CD4-positive, alpha-beta T cell treated with Interleukin-6 for 4 hours (primary cell): ENCODE measurements around the gene MFN1.
A peak's percentile ranks its signal among the peaks of the same experiment; 100 is the strongest.
"Not testable (repeated sequence)": the region's sequence is repeated elsewhere in the genome, so short reads cannot be mapped to it uniquely, and the experiment has no call there.

Source experiments
- DNase-seq: peaks from one replicate; pipeline ENCODE4 v3.0.0-alpha.2; 2020; ENCODE audit warnings: mixed read lengths

Gene MFN1

GRCh38 chr3:179347345-179348194, at the start of gene MFN1:
Gene MFN1 (plus strand): TSS chr3:179347709. CDS start chr3:179348852, 1,143 bp downstream.
- DNase-seq, result peak; percentile 93

DNA sequence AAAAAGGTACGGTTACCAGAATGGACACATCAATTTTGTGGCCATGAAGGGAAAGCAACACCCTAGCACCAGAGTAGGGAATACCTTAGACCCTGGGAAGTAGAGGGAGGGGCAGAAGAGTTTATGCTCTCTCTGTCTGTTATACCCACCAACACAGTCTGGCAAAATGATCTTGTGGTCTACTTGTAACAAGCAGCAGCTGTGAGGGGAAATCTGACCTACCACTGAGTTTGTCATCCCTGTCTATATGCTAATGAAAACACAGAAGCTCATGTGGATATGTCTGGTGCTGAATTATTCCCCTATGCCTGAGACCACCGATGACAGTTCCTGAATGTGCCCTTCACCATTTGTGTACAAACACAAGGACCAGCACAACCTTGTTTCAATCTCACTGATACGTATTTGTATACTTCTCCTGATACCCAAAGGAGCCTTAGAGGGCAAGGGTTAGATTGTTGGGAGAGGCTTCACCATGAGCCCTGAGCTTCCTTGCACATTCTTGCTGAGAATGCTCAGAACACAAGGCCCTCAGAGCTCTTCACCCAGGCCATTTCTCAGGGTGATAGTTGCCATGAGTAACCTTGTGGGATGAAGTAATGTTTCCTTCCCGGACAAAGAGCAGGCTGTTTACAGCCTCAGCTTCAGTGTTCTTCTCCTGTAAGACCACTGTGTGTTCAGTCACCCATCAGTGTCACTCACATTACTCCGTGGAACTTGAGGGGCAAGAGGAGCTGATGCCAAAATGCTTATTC, 49.4 kb upstream of the MFN1 start:
- DNase-seq, result no peak

DNA sequence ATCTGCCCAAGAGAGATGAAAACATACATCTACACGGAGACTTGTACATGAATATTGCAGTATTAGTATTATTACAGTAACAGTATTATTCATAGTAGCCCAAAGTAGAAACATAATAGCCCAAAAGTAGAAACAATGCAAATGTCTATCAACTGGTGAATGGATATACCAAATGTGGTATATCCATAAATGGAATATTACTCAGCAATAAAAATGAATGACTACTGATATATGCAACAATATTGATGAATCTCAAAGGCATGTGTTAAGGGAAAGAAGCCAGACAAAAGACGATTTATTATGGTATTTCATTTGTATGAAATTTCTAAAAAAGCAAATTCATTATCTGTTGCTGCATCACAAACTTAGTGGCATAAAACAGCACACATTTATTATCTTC, 48.2 kb upstream of the MFN1 start:
- DNase-seq, result no peak

DNA sequence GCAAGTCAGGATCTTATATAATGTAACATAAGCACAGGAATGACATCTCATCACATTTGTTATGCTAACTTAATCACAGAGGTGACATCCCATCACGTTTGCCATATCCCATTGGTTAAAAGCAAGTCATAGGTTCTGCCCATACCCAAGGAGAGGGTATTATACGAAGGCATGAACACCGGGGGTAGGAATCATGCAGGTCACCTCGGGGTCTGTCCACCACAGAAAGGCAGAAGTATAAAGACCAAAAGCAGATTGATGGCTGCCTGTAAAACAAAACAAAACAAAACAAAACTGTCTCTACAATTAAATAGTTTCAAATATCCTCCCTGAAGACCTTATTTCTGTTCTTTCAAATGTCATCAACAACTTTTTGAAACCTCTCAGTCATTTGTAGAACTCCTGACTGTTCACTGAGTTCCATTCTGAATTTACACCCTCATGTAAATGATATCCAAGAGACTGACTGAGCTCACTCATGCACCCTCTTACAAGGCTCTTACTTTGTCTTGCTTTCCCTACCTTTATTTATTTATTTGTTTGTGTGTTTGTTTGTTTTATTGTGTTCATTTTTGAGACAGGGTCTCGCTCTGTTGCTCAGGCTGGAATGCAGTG, 47.4 kb upstream of the MFN1 start:
- DNase-seq, result no peak

GRCh38 chr3:179301645-179302044, 45.9 kb upstream of the MFN1 start:
- no peak for DNase-seq

GRCh38 chr3:179302111-179302510, 45.4 kb upstream of the MFN1 start:
- no peak for DNase-seq

- no peak for DNase-seq
These were observed 42.9 kb upstream of the MFN1 start for GRCh38 chr3:179304605-179305004.

DNA sequence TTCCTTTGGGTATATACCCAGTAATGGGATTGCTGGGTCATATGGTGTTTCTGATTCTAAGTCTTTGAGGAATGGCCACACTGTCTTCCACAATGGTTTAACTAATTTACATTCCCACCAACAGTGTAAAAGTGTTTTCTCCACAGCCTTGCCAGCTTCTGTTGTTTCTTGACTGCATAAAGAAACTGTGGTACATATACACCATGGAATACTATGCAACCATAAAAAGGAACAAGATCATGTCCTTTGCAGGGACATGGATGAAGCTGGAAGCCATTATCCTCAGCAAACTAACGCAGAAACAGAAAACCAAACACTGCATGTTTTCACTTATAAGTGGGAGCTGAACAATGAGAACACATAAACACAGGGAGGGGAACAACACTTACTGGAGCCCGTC, 40.1 kb upstream of the MFN1 start:
- DNase-seq, result not testable (repeated sequence)

GRCh38 chr3:179308001-179308400, 39.5 kb upstream of the MFN1 start:
- no peak for DNase-seq

DNA sequence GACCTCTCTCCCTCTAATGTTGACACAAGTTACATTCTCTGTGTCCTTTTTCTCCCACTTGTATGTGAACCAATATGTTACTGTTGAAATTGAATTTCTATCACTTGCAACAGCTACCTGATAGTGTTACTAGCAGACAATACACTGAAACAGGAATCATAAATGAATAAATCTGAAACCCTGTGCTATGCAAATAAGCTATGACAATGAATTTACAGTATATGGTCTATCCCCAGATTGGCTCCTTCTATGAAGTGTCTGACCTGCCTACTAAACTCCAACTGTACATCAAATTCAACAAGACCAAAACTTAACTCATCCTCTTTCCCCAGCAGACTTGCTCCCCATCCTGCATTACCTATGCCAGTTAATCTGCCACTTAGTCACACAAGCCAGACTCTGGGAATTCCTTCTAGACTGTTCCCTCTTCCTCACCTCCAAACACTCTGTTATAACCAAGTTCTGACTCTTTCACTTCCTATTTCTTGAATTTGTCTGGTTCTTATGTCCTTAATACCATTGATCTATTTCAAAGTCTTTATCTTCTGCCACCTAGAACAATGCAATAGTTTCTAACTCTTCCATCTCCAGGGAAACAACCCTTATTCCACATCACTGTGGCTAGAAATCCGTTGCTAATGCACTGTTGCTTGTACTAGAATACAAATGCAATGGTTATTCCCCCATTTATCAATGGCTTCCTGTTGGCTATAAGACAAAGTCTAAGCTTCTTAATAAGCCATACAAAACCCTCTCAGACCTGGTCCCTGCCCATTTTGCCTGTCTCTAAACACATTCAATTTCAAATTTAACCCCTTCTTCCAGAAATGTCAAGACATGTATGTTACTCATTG, 38.1 kb upstream of the MFN1 start:
- no peak for DNase-seq

GRCh38 chr3:179318876-179319275, 28.6 kb upstream of the MFN1 start:
- no peak for DNase-seq

DNA sequence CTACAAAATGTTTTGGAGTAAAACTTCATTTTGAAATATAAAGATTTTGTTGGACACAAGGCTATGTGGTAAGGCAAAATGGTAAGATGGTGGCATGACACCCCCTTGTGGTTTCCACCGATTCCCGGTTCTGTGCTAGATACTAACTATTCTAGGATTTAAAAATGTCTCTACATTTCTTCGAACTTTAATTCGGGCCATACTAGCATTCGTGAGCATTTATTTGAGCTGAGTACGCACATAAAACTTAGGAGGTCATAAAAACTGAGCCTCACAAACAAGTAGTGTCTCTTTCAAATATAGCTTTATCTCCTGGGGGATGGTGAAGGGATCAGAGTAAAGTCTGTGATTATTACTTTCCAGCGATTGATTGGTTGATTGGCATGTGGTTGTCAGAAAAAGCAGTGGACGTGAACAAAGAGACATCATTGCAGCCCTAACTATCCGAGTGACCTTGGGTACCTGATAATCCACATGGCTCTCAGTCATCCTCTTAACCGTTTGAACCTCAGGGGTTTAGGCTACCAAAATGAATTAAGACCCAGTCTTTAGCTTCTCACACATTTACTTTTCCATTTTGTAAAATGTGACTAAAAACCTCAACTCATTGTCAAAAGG, 25.7 kb upstream of the MFN1 start:
- DNase-seq, result peak; percentile 37

DNA sequence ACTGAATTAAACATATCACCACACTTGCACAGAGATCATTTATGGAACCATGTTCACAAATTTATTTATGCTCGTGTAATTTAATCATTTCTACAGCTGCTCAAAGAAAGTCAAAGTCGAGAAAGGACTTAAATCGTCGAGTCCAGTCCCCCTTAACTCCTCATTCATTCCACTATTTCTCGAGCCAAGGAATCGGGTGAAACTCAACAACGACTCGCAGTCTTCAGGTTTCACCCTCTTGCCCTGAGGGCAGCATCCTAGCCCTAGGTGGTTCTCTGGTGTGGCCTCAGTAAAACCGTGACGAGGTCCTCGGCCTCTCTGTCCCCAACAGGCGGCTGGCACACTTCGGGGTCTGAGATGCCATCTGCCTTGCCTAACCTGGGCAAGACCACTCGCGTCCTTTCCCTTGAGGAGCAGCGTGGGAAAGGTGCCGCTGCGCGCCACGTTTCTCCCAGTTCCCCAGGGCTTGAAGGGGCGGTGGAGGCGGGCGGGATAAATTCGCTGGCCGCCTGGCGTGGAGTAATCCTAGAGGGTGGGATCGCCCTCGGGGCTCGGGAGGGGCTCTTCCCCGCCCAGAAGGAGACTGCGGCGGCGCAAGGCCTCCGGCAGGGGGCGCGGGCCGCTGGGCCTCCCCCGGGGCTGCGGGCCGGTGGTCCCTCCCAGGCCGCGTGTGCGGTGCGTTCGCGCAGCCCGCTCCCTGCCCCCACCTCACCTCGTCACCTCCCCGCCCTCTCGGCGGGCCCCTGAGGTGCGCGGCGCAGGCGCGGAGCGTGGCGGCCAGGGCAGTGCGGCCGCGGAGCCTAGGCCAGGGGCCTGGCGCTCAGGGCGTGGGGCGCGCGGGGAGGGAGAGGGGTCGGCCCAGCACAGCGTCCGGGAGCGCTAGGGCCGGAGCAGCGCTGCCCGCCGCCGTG, 25.0 kb upstream of the MFN1 start, which contains the start of gene ZNF639:
ZNF639 (plus strand) TSS at position 746 of the 911 bp plus-strand sequence. CDS start 5,263 bp downstream, outside the sequence.
- DNase-seq, result peak; percentile 86

DNA sequence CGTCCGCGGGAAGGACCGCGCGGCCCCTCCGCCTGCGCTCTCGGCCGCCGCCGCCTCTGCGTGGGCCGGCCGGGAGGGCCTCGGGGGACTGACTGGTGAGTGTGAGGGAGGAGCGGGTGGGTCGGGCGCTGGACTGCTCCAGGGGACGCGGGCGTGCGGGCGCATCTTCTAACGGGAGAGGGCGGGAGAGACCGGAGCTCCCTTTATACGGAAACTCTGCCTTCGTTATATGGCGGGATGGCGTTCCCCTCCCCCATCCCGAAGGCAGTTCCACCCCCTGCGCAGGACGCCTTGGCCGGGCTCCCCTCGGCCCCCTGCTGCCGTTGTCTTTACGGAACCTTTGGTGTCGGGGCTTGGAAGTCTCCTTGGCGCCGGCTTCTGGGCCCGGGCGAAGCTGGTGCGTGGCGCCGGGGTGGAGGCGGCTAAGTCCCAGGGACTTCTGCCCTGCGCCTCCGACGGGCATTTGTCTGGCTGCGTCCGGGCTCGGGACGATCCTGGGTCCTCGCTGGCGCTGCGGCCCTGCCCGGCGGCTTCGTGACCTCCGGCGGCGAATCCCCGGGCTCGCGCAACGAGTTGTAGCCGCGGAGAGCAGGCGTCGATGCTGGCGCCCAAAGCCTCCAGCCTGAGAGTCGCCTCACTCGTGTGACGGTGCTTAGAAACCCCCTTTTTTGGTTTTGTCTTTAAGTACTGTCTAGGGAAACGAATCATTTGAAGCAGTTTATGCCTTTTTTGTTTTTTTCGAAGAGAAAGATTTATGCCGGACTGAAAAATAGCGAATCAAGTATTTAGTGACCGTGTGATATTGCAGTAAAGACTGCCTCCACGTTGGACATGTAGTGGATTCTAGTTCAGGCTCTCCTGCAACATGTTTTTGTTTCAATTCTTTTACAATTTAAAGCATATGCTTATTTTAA, 24.1 kb upstream of the MFN1 start:
- DNase-seq, result peak; percentile 66

DNA sequence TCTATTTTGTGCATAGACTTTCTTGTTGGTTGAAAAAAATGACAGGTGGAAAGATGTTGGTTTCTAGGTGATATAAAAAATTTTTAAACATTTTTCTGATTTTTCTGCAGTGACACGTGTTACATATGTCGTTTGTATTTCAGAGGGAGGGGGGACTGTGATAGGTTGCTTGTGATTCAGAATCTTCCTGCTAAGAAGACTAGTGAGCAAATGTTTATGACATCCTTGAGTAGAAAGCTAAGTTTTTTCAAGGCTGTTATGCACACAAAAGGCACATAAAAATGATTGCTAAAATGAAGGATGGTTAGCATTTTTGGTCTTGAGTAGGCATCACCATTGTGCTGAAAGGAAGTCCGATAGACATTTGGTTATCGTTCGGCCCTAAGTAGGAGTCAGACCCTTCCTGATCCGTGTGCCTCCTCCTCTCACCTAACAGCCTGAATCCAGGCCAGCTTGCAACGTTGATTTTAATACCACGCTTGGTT, 23.2 kb upstream of the MFN1 start:
- DNase-seq, result no peak

DNA sequence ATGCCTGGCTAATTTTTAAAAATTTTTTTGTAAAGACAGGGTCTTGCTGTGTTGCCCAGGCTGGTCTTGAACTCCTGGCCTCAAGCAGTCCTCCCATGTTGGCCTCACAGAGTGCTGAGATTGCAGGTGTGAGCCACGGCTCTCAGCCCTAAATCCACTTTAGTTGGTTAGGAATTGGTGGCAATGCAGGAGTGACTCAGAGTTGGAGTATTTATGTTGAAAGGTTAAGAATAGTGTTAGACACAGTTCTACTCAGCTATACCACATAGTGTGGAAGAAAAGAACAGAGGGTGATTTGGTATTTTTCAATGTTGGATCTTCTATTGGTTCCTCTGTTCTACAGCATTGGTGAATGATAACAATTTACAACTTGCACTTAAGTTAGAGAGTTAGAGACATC, 17.1 kb upstream of the MFN1 start:
- no peak for DNase-seq

DNA sequence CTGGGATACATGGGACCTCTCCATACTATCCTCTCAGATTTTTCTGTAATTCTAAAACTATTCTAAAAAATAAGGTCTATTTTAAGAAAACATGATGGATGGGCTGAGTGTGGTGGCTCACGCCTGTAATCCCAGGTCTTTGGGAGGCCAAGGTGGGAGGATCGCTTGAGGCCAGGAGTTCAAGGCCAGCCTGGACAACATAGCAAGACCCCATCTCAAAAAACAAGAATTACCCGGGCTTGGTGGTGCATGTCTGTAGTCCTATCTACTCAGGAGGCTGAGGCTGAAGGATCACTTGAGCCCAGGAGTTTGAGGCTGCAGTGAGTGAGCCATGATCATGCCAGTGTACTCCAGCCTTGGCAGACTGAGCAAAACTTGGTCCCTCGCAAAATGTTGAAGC, 15.3 kb upstream of the MFN1 start:
- no peak for DNase-seq

- no peak for DNase-seq
These were observed 14.4 kb upstream of the MFN1 start for GRCh38 chr3:179333084-179333483.

GRCh38 chr3:179336345-179336929, 11.1 kb upstream of the MFN1 start:
- no peak for DNase-seq
